GM18873 (cell line): ENCODE results near the gene CLIP3.
"Not testable (repeated sequence)": the region's sequence is repeated elsewhere in the genome, so short reads cannot be mapped to it uniquely, and the experiment has no call there.

Experiments
- ATAC-seq: cut with Tn5 transposase; IDR thresholded peaks from one replicate; pipeline ENCODE4 v1.9.1; 2021; ENCODE audit warnings: mild to moderate bottlenecking, moderate library complexity, moderate number of reproducible peaks; ENCODE audit not compliant: unreplicated experiment, low FRiP score

Gene CLIP3

GRCh38 chr19:36049080-36049698 is 16.5 kb upstream of the CLIP3 start:
- ATAC-seq = no peak

DNA sequence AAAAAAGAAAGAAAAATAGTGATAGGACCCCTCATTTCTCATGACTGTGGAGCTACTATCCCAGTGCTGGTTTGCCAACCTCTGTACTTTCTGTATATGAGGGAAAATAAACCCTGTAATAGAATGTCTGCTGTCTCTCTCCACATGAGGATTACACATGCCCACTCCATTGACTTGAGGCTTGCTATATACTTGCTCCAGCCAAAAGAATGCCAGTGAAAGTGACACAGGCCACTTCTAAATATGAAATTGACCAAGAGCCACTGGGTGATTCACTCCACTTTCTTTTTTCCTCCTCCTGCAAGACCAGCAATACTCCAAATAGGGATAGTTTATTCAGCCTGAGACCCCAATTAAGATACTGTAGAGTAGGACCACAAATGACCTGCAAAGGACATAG is 15.2 kb upstream of the CLIP3 start:
- no peak for ATAC-seq

DNA sequence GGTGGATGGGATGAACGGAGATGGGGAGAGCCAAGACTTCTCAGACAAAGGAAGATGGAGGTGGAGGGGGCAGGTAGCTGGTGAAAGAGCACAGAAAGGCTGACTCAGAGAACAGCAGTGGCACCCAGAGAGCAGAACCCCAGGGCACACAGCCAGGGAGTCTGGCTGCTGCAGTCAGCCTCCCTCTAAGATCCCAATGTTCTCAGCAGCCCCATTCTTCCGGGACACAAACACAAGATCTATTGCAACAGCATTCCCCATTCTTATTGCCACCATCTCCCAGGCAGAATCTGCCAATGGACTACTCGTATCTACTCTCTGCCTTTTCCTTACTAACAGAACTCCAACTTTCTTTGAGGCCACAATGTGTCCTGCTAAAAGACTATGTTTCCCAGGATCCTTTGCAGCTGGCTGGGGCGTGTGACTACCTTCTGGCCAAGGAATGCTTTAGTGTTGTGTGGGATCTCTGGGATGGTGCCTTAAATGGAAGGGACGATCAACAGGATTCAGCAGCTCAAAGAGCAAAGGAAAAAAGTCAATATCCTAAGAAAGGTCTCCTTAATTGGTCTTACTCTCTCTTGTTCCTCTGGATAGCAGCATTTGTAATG is 13.9 kb upstream of the CLIP3 start:
- ATAC-seq = no peak

DNA sequence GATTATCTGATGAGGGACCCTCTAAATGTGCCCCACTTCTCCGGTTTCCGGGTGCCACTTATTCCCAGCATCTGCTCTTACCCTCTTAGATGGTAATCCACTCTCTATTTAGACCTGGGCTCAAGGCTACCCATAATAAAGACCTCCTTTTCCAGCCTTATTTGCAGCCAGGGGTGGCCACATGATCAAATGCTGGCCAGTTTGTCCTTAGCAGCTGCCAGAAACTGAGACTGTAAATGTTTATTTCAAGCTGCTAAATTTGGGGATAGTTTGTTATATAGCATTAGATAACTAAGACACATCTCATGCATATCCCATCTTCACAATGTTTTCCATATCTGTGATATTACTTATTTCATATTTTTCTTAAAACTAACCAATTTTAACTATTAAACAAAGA is 11.3 kb upstream of the CLIP3 start:
- ATAC-seq = no peak

DNA sequence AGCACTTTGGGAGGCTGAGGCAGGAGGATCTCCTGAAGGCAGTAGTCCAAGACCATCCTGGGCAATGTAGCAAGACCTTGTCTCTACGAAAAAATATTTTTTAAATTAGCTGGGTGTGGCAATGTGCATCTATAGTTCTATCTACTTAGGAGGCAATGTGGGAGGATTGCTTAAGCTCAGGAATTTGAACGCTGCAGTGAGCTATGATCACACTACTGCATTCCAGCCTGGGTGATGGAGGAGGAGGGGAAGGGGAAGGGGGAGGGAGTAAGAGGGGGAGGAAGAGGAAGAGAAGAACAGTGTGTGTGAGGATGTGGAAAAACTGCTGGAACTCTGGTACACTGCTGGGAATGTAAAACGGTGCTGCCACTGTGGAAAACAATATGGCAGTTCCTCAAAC is 9.2 kb upstream of the CLIP3 start:
- ATAC-seq = no peak

DNA sequence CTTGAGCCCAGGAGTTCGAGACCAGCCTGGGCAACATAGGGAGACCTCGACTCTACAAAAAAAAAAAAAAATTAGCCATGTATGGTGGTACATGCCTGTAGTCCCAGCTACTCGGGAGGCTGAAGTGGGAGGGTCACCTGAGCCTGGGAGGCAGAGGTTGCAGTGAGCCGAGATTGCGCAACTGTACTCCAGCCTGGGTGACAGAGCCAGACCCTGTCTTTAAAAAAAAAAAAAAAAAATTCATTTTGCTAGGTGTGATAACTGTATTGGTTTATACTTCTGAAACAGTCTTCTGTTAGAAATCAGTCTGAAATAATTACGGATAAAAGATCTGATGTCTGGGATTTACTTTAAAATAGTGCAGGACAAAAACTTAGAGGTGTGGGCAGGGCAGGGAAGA is 8.4 kb upstream of the CLIP3 start:
- not testable (repeated sequence) for ATAC-seq

GRCh38 chr19:36040495-36040894 is 7.8 kb upstream of the CLIP3 start:
- no peak for ATAC-seq

- ATAC-seq = no peak
Observed at GRCh38 chr19:36031308-36031707, 1.4 kb downstream of the CLIP3 start.

DNA sequence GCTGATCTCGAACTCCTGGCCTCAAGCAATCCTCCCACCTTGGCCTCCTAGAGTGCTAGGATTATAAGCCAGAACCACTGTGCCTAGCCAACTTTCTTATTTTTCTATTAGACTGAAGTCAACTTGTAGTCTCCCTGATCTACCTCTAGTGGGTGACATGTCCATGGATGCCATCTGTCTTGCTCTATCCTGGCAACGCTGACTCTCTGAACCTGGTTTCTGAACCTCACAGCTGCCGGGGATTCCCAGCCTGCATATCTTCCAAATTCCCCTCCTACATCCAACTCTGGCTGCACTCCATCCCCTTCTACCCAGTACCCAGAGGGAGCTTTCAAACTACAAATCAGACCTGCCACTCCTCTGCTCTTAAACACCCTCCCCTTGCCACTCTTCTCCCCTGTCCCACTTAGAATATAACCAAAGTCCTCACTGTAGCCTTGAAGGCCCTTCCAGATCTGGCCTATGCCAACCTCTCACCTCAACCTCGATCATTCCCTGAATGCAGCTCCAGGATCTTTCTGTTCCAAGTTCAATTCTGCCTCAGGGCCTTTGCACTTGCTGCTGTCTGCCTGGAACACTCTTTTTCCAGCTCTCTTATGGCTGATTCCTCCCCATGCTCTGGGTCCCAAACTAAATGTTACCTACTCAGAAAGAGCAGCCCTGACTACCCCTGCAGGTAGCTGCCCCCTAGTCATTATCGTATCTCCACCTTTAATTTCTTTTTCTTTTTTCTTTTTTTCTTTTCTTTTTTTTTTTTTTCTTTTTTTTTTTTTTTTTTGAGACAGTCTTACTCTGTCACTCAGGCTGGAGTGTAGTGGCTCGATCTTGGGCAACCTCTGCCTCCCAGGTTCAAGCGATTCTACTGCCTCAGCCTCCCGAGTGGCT is 2.2 kb downstream of the CLIP3 start:
- no peak for ATAC-seq

GRCh38 chr19:36028313-36029041 is 4.2 kb downstream of the CLIP3 start:
- no peak for ATAC-seq

GRCh38 chr19:36027696-36028095 is 5.0 kb downstream of the CLIP3 start:
- ATAC-seq = no peak

DNA sequence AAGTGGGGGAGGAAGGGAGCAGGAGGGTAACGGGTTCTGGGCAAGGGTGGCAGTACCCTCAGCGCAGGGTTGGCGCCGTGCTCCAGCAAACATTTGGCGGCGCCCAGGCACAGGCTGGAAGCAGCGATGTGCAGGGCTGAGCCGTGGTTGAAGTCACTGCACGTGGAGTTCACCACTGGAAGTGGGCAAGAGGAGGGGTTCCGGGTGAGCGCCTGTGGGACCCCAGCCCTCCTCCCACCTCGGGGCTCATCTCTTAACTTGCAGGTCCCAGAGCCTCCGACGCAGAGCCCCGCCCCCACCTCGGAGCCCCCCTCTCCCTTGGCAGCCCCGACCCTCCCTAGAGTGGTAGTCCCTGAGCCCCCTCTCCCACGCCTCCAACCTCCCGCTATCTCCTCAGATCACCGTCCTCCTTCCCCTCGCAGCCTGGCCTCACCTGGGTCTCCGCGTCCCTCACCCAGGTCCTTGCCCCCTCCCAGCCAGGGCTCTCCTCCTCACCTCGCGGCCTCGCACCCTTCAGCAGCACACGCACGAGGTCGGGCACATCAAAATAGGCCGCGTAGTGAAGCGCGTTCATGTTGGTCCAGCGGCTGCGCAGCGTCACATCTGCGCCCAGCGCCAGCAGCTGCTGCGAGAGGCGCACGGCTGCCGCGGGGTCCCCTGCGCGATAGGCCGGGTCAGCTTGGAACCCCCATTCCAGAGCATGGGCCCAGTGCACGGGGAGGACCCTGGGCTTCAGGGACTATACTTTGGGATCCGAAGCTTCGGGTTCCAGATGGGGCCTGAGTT is 6.4 kb downstream of the CLIP3 start:
- ATAC-seq = no peak

DNA sequence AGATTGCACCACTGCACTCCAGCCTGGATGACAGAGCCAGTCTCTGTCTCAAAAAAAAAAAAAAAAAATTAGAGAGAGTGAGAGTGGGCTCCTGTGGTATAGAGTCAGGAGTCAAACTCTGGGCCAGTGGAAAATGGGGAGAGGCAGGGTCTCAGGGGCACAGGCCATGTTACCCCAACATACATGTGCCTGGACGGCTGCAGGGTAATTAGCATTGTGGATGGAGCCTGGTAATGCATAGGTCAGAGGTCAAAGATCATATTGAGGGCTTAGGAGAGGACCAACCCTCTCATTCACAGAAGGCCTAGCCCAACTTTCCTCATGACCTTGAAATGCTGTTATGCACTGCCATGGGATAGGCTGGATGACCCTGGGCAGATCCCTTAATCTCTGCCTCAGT is 7.1 kb downstream of the CLIP3 start:
- ATAC-seq = no peak

DNA sequence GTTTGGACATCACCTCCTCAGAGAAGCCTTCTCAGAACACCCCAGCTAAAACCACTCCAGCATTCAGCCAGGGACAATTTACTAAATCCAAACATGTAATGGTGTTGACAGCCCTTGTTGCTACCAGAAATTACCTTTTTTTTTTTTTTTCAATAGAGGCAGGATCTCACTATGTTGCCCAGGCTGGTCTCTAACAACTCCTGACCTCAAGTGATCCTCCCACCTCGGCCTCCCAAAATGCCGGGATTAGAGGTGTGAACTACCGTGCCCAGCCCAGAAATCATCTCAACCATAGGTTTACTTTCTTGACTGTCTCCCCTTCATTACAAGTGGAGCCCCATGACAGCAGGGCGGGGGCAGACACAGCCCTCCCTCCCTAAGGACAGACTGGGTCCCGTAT is 9.2 kb downstream of the CLIP3 start:
- ATAC-seq = no peak

DNA sequence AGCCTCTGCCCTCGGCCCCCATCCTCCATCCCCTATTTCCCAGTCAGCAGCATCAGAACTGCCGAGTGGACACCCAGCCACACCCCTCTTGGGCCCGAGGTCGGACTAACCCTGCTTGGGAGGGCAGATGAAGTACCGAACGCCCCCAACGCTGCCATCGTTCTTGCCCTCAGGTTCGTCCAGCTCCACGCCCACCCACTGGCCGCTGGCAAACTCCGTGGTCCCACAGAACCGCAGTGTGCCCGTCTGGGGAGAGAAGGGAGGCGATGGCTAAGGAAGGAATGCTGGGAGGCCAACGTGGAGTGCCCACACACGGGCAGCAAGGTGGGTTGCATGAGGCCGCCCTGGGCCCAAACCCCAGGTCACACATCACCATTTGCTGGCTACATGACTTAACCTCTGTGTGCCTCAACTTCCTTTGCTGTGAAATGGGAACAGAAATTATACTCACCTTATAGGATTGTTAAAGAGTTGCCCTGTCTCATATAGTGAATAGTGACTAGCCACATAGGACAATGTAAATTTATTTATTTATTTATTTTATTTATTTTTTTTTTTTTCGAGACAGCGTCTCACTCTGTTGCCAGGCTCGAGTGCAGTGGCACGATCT is 13.5 kb downstream of the CLIP3 start:
- ATAC-seq = no peak

GRCh38 chr19:36014012-36014924 is 18.4 kb downstream of the CLIP3 start, which contains the start of gene ALKBH6:
Gene ALKBH6, minus strand, starts transcription at chr19:36014213. Its CDS starts 816 bp downstream, at chr19:36013397.
- peak; percentile 91 for ATAC-seq

- ATAC-seq = no peak
Observed at GRCh38 chr19:36013280-36014011, 19.2 kb downstream of the CLIP3 start.

GRCh38 chr19:36010402-36010801 is 22.3 kb downstream of the CLIP3 start:
- no peak for ATAC-seq
